Fibroblast of upper back skin (primary cell): ENCODE data around the gene SYT9.

Experiments used
- DNase-seq: peaks from one replicate; pipeline ENCODE4 v3.0.0-alpha.2; 2013

SYT9 gene

GRCh38 chr11:7251836-7252682 is at the start of gene SYT9:
SYT9 (plus strand) TSS chr11:7251904; CDS start chr11:7252187, 283 bp downstream.
- peak; percentile 14 for DNase-seq

- no peak for DNase-seq
These were observed 49.3 kb upstream of the SYT9 start for GRCh38 chr11:7202412-7202811.

DNA sequence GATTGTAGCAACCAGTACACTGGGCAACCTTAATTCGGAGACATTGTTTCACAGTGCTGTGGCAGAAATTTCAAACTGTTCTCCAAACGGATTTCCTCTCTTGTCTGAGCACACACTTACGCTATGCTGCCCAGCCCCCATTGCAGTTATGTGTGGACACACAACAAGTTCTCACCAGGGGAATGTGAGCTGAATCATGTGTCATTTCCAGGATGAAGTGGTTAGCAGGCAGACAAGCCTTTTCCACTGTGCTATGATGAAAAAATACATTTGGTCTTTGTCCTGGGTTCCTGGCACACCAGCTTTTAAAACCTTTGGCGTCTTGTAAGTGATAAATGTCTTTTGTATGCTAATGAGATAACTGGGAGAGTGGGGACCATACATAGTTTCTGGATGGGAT is 46.9 kb upstream of the SYT9 start:
- peak; percentile 87 for DNase-seq

DNA sequence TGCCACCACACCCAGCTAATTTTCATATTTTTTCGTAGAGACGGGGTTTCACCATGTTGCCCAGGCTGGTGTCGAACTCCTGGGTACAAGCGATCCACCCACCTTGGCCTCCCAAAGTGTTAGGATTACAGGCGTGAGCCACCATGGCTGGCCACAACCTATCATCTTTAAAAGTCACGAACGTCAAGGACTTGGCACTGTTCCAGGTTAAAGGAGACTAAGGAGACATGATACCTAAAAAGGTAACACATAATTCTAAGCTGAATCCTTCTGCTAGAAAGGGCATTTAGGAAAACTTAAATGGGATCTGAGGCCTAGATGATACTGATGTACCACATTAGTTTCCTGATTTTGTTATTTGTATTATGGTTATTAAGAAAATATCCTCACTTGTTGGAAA is 43.3 kb upstream of the SYT9 start:
- no peak for DNase-seq

GRCh38 chr11:7219491-7219890 is 32.2 kb upstream of the SYT9 start:
- DNase-seq, result no peak

- no peak for DNase-seq
These were observed 31.1 kb upstream of the SYT9 start for GRCh38 chr11:7220636-7221035.

GRCh38 chr11:7222619-7223018 is 29.1 kb upstream of the SYT9 start:
- no peak for DNase-seq

GRCh38 chr11:7239877-7240276 is 11.8 kb upstream of the SYT9 start:
- DNase-seq, result no peak

DNA sequence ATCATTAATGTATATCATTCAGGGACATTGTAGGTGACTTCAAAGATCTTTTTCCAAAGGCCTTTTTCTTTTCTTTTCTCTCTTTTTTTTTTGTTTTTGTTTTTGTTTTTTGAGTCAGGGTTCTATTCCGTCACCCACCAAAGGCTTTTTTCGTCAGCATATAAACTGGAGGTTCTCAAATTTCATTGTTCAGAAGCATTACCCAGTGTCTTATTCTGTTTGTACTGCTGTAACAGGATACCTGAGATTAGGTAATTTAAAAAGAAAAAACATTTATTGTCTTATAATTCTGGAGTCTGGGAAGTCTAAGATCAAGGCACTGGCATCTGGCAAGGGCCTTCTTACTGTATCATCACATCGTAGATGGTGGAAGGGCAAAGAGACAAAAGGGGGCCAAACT is 6.4 kb upstream of the SYT9 start:
- DNase-seq, result no peak

- DNase-seq, result peak; percentile 1
These were observed 5.5 kb upstream of the SYT9 start for GRCh38 chr11:7246179-7246578.

- DNase-seq, result no peak
These were observed 1.5 kb upstream of the SYT9 start for GRCh38 chr11:7250166-7250565.

DNA sequence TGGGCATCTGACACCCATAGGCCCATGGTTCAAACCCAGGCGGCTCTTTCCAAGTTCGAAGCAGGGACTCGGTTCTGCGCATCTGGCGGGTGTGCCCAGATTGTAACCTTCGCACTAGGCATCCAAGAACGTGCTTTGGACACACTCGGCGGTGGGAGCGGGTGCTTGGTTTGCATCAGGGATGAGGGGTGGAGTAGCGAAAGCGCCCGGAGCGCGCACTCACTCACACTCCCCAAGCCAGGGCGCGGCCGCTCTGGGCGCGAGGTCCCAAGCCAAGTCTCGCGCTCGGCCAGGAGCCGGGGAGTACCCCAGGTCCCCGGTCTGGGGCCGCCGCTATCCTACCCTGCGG is 243 bp upstream of the SYT9 start:
- DNase-seq, result no peak

- DNase-seq, result no peak
These were observed 1.0 kb downstream of the SYT9 start for GRCh38 chr11:7252683-7253213.

- DNase-seq, result no peak
These were observed 2.1 kb downstream of the SYT9 start for GRCh38 chr11:7253800-7254199.

DNA sequence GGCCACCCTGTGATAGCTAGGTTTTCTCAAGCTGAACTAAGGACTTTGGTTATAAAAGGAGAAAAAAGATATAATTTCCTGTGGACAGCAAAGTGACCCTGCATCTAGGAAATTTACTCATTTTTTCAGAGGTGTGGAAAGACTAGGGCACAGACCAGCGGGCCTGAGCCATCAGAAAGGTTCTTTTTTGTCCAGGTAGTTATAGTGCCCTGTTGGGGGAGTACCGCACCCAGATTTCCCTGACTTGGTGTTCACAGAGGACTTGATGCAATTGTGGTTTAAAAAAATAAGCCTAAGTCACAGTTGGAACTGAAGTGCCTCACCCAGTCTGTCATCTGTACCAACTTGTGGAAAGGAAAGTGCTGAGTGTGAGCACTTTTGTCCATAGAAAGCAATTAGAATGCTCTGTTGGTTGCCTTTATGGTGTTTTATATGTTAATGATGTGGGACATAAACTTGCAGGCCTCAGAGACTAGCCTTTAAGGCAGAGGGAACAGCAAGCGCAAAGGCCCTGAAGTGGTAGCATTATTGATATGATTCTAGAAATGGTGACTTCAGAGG is 3.1 kb downstream of the SYT9 start:
- DNase-seq, result no peak

DNA sequence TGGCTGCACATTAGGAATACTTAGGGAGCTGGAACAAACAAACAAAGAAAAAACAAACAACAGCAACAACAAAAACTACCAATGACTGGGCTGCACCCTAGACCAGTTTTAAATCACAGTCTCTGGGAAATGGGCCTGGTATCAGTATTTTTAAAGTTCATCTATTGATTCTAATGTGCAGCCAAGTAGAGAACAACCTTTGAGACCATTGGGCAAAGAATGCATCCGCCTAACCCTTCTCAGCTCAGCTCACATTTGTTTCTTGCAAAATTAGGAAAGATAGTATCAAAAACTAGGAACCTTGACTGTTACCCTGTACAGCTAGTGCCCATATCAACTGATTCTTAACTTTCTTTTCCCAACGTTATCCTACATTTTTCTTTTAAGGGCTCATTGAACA is 5.2 kb downstream of the SYT9 start:
- DNase-seq, result no peak

DNA sequence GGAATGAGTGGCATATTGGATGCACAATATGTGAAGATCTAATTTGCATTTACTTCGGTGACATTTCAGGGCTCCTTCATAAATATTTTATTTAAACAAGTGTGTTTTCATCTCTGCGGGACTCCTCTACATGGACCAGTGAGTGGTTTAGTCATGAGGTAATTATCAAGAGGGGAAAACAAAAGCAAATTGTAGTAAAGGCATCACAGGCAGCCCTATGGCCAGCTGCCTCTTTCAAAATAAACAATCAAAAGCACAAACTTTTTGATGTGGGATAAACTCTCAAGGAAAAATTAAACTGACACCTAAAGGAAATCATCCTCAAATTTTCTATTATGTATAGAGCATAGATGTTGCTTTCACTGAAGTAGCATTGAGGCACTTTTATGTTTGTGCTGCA is 6.0 kb downstream of the SYT9 start:
- no peak for DNase-seq

GRCh38 chr11:7261578-7261977 is 9.9 kb downstream of the SYT9 start:
- DNase-seq, result no peak

DNA sequence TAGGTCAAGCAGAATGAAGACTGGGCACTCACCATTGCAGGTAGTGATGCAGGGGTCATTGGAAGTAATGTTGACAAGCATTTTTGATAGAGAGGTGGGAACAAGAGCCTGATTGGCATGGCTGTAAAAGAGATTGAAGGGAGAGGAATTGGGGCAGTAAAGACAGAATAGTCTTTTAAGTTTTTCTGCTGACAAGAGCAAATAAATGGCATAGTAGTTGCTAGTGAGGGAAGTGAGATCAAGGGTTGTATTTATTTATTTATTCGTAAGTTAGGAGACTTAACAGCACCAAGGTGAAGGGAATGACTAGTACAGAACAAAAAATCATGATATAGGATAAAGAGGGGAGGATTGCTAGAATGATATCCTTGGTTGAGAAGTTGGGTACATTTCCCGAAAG is 11.0 kb downstream of the SYT9 start:
- no peak for DNase-seq

DNA sequence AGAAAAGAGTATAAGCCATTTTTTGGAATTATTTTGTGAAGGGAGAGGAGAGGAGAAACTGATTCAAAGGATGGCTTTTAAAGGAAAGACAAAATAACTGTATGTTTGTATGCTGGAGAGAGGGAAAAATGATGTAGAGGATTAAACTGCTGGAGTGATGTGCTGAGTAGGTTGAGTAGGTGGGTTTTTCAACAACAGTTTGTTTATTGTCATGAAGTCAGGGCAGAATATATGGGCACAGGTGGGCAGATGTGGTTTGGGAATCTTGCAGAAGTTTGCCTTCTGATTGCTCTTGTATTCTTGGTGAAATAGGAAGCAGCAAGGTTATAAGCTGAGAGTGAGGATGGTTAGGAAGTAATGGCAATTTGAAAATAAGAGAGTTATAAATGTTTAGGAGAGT is 12.1 kb downstream of the SYT9 start:
- no peak for DNase-seq

DNA sequence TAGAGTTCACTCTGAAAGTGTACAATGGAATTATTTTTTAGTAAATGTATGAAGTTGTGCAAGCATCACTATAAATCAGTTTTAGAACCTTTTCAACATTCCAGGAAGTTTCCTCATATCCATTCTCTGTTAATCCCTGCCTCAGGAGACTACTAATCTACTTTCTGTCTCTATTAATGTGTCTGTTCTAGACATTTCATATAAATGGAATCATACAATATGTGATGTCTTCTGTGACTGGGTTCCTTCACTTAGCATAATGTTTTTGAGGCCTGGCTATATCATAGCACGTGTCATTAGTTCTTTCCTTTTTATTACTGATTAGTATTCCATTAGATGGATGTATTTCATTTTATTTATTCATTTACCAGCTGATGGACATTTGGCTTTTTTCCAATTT is 17.1 kb downstream of the SYT9 start:
- DNase-seq, result no peak

DNA sequence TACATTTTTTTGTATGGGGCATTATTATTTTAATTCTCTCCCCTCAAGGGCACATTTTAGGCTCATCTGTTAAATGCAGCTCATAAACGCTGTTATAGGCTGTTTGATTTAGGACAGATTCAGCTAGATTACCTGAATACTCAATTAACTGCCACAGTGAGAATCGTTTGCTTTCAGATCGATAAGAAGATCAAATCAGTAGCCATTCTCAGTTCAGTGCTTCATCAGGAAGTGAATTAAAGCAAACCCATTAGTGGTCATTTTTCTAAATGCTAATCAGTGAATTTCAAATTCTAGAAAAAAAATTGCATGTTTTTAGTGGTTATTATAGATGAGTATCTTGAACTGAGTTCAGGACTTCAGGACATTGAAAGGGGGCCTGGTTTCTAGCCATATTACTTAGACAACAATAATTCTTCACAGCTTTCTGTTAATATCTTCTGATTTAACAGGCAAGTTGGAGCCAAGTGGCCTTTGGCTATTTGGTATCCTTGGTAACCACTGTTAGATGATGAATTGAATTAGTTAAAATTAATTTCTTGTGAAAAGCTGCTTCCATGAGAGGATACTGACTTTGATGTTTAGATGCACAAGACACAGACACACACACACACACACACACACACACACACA is 18.6 kb downstream of the SYT9 start:
- DNase-seq, result no peak

DNA sequence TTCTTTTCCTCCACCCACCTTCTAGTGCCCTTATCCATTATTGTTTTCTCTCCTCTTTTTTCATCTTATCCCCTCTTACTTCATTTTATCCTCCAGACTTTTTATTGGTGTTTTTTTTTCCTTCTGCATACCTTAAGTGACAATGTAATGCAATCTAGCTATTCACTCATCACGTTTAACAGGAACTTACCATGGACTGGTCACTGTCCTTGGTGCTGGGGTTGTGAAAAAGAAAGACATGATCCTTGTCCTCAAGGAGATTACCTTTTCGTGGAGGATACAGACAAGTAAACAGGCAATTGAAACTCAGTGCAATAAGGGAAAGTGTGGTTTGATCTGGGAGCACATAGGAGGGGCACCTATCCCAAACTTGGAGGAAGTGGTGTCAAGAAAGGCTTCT is 20.7 kb downstream of the SYT9 start:
- DNase-seq, result no peak

DNA sequence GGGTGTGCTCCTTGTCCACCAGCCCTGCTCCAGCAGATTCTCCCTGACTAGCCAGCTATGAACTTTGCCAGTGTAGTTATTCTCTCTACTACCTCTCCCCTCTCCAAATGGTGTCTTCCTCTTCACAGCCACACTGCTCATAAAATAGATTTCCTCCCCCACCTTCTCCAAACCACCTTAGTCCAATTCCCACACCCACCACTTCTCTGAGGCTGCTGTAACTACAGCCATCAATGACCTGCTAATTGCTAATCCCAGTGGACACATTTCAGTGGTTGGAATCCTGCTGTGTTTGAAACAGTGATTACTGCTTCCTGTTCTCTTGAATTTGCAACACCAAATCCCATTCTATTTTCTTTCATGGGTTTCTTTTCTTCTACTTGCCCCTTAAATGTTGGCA is 23.4 kb downstream of the SYT9 start:
- DNase-seq, result no peak
